OCI-LY3 (cell line): ENCODE data around the gene UBLCP1.

Experiments
- EZH2phosphoT487 ChIP-seq: fragments of 200-600 bp; shearing (Covaris generic); IDR thresholded peaks from 2 replicates; pipeline ENCODE4 v1.6.1; 2018; ENCODE audit warnings: antibody characterized with exemption, mixed run types, low read depth
- TF ChIP-seq, protein P1 (sequence below): fragments of 200-600, 300-600 bp; sonication (generic); IDR thresholded peaks from 2 replicates; pipeline ENCODE4 v1.5.1; 2014; ENCODE audit warnings: antibody characterized with exemption, low read length, low read depth

DNA sequence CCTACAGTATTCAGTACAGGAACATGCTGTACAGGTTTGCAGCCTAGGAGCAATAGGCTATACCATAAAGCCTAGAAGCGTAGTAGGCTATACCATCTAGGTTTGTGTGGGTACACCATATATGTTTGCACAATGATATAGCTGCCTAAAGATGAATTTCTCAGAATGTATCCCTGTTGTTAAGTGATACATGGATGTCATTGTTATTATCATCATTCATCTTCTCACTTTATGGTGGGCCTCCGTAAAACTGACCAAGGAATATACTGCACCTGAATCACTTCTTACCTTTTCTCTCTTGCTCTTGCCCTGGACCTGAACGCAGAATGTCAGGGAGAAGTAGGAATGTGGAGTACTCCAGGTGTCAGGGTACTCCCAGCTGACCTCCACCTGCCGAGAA, 55.4 kb downstream of the UBLCP1 start:
- TF ChIP-seq, protein P1, sequence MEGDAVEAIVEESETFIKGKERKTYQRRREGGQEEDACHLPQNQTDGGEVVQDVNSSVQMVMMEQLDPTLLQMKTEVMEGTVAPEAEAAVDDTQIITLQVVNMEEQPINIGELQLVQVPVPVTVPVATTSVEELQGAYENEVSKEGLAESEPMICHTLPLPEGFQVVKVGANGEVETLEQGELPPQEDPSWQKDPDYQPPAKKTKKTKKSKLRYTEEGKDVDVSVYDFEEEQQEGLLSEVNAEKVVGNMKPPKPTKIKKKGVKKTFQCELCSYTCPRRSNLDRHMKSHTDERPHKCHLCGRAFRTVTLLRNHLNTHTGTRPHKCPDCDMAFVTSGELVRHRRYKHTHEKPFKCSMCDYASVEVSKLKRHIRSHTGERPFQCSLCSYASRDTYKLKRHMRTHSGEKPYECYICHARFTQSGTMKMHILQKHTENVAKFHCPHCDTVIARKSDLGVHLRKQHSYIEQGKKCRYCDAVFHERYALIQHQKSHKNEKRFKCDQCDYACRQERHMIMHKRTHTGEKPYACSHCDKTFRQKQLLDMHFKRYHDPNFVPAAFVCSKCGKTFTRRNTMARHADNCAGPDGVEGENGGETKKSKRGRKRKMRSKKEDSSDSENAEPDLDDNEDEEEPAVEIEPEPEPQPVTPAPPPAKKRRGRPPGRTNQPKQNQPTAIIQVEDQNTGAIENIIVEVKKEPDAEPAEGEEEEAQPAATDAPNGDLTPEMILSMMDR: no peak
- TF ChIP-seq EZH2phosphoT487: no peak
